ENCODE data around the gene CRTAP. TPM values are rescaled to one million over a fixed set of nuclear protein-coding genes. Genes with fewer than 3 reads are reported as not detected.
"Not testable (repeated sequence)": the region's sequence is repeated elsewhere in the genome, so short reads cannot be mapped to it uniquely, and the experiment has no call there.

The CRTAP gene
- total and polyA plus RNA-seq, 4 donors, result 63.2 to 125 (median 92.7) TPM

GRCh38 chr3:33132019-33132360 is 18.2 kb downstream of the CRTAP start:
- WGBS (ENCODE audit: insufficient coverage), result no CpG with 5 or more reads among the region's 1 CpG
- no peak overlapping the region for H3K4me3 ChIP-seq (ENCODE audit: low read depth, low read length)
- H3K4me1 ChIP-seq (ENCODE audit: control insufficient read depth, insufficient read depth, low read length), result no peaks in the 10 kb centered on the region
- H3K9me3 ChIP-seq (ENCODE audit: control insufficient read depth, insufficient read depth, low read length), result no peaks in the 10 kb centered on the region
- DNase-seq (ENCODE audit: low read depth in 4 of 6, low spot score in 6 of 6), result no peak
- peaks cover 38% of the 10 kb centered on the region for H3K36me3 ChIP-seq (ENCODE audit: control insufficient read depth, insufficient read depth, low read length)
- H3K27ac ChIP-seq (ENCODE audit: low read depth, low read length), result no peak overlapping the region
- no peaks in the 10 kb centered on the region for H3K27me3 ChIP-seq (ENCODE audit: control insufficient read depth, insufficient read depth, low read length)

GRCh38 chr3:33134026-33134625 is 20.3 kb downstream of the CRTAP start:
- Histone ChIP-seq H3K36me3 (ENCODE audit: control insufficient read depth, insufficient read depth, low read length) (peaks cover 35% of the 10 kb centered on the region), H3K27ac (ENCODE audit: low read depth, low read length) (no peak overlapping the region)

GRCh38 chr3:33137691-33138090 is 23.9 kb downstream of the CRTAP start:
- Histone ChIP-seq H3K27ac (ENCODE audit: low read depth, low read length) (no peak overlapping the region), H3K4me1 (ENCODE audit: control insufficient read depth, insufficient read depth, low read length) (no peaks in the 10 kb centered on the region), H3K9me3 (ENCODE audit: control insufficient read depth, insufficient read depth, low read length) (no peaks in the 10 kb centered on the region), H3K27me3 (ENCODE audit: control insufficient read depth, insufficient read depth, low read length) (no peaks in the 10 kb centered on the region), H3K36me3 (ENCODE audit: control insufficient read depth, insufficient read depth, low read length) (peaks cover 21% of the 10 kb centered on the region), H3K4me3 (ENCODE audit: low read depth, low read length) (no peak overlapping the region)
- no CpG with 5 or more reads among the region's 1 CpG for whole genome bisulfite sequencing (ENCODE audit: insufficient coverage)
- DNase-seq (ENCODE audit: low read depth in 4 of 6, low spot score in 6 of 6), result no peak

More at GRCh38 chr3:33134026-33134625, 20.3 kb downstream of the CRTAP start:
- Histone ChIP-seq H3K4me1 (ENCODE audit: control insufficient read depth, insufficient read depth, low read length) (no peaks in the 10 kb centered on the region), H3K27me3 (ENCODE audit: control insufficient read depth, insufficient read depth, low read length) (no peaks in the 10 kb centered on the region), H3K9me3 (ENCODE audit: control insufficient read depth, insufficient read depth, low read length) (no peaks in the 10 kb centered on the region), H3K4me3 (ENCODE audit: low read depth, low read length) (no peak overlapping the region)
- no peak for DNase-seq (ENCODE audit: low read depth in 4 of 6, low spot score in 6 of 6)
- 93% methylated on average over 3 of the region's 4 CpGs for WGBS (ENCODE audit: insufficient coverage)

- H3K36me3 ChIP-seq (ENCODE audit: control insufficient read depth, insufficient read depth, low read length), result peaks cover 17% of the 10 kb centered on the region
- H3K9me3 ChIP-seq (ENCODE audit: control insufficient read depth, insufficient read depth, low read length); H3K27ac ChIP-seq (ENCODE audit: low read depth, low read length); H3K4me3 ChIP-seq (ENCODE audit: low read depth, low read length); DNase-seq (ENCODE audit: low read depth in 4 of 6, low spot score in 6 of 6); H3K4me1 ChIP-seq (ENCODE audit: control insufficient read depth, insufficient read depth, low read length); H3K27me3 ChIP-seq (ENCODE audit: control insufficient read depth, insufficient read depth, low read length): not testable (repeated sequence)
- WGBS (ENCODE audit: insufficient coverage), result 84% methylated on average over 7 of the region's 8 CpGs
Measured at GRCh38 chr3:33139006-33139623, 25.3 kb downstream of the CRTAP start.

- H3K4me1 ChIP-seq (ENCODE audit: control insufficient read depth, insufficient read depth, low read length), result no peaks in the 10 kb centered on the region
- no peak overlapping the region for H3K4me3 ChIP-seq (ENCODE audit: low read depth, low read length)
- H3K9me3 ChIP-seq (ENCODE audit: control insufficient read depth, insufficient read depth, low read length), result no peaks in the 10 kb centered on the region
- no CpG with 5 or more reads among the region's 2 CpGs for WGBS (ENCODE audit: insufficient coverage)
- H3K36me3 ChIP-seq (ENCODE audit: control insufficient read depth, insufficient read depth, low read length), result peaks cover 21% of the 10 kb centered on the region
- no peak for DNase-seq (ENCODE audit: low read depth in 4 of 6, low spot score in 6 of 6)
- no peaks in the 10 kb centered on the region for H3K27me3 ChIP-seq (ENCODE audit: control insufficient read depth, insufficient read depth, low read length)
- no peak overlapping the region for H3K27ac ChIP-seq (ENCODE audit: low read depth, low read length)
Measured at GRCh38 chr3:33139996-33140395, 26.2 kb downstream of the CRTAP start.

- Histone ChIP-seq H3K36me3 (ENCODE audit: control insufficient read depth, insufficient read depth, low read length) (peaks cover 25% of the 10 kb centered on the region), H3K4me1 (ENCODE audit: control insufficient read depth, insufficient read depth, low read length) (no peaks in the 10 kb centered on the region), H3K27me3 (ENCODE audit: control insufficient read depth, insufficient read depth, low read length) (no peaks in the 10 kb centered on the region), H3K27ac (ENCODE audit: low read depth, low read length) (no peak overlapping the region), H3K4me3 (ENCODE audit: low read depth, low read length) (no peak overlapping the region), H3K9me3 (ENCODE audit: control insufficient read depth, insufficient read depth, low read length) (no peaks in the 10 kb centered on the region)
- WGBS (ENCODE audit: insufficient coverage), result 30% methylated on average over 2 of the region's 3 CpGs
- no peak for DNase-seq (ENCODE audit: low read depth in 4 of 6, low spot score in 6 of 6)
Measured at GRCh38 chr3:33141006-33141405, 27.2 kb downstream of the CRTAP start.

GRCh38 chr3:33144433-33144832 is 30.6 kb downstream of the CRTAP start:
- no peak for DNase-seq (ENCODE audit: low read depth in 4 of 6, low spot score in 6 of 6)
- H3K9me3 ChIP-seq (ENCODE audit: control insufficient read depth, insufficient read depth, low read length), result no peaks in the 10 kb centered on the region
- H3K27me3 ChIP-seq (ENCODE audit: control insufficient read depth, insufficient read depth, low read length), result no peaks in the 10 kb centered on the region
- 36% methylated on average over 1 of the region's 1 CpG for WGBS (ENCODE audit: insufficient coverage)
- peaks cover 19% of the 10 kb centered on the region for H3K36me3 ChIP-seq (ENCODE audit: control insufficient read depth, insufficient read depth, low read length)
- H3K4me3 ChIP-seq (ENCODE audit: low read depth, low read length), result no peak overlapping the region
- H3K4me1 ChIP-seq (ENCODE audit: control insufficient read depth, insufficient read depth, low read length), result peaks cover 5% of the 10 kb centered on the region
- H3K27ac ChIP-seq (ENCODE audit: low read depth, low read length), result no peak overlapping the region

GRCh38 chr3:33145221-33145900 is 31.5 kb downstream of the CRTAP start:
- peaks cover 5% of the 10 kb centered on the region for H3K4me1 ChIP-seq (ENCODE audit: control insufficient read depth, insufficient read depth, low read length)
- DNase-seq (ENCODE audit: low read depth in 4 of 6, low spot score in 6 of 6), result no peak
- H3K4me3 ChIP-seq (ENCODE audit: low read depth, low read length), result no peak overlapping the region
- 86% methylated on average over 9 of the region's 16 CpGs for WGBS (ENCODE audit: insufficient coverage)
- H3K36me3 ChIP-seq (ENCODE audit: control insufficient read depth, insufficient read depth, low read length), result peaks cover 19% of the 10 kb centered on the region
- H3K9me3 ChIP-seq (ENCODE audit: control insufficient read depth, insufficient read depth, low read length), result no peaks in the 10 kb centered on the region
- no peak overlapping the region for H3K27ac ChIP-seq (ENCODE audit: low read depth, low read length)
- no peaks in the 10 kb centered on the region for H3K27me3 ChIP-seq (ENCODE audit: control insufficient read depth, insufficient read depth, low read length)

- H3K4me3 ChIP-seq (ENCODE audit: low read depth, low read length), result no peak overlapping the region
- H3K27me3 ChIP-seq (ENCODE audit: control insufficient read depth, insufficient read depth, low read length), result no peaks in the 10 kb centered on the region
- peaks cover 5% of the 10 kb centered on the region for H3K4me1 ChIP-seq (ENCODE audit: control insufficient read depth, insufficient read depth, low read length)
- H3K9me3 ChIP-seq (ENCODE audit: control insufficient read depth, insufficient read depth, low read length), result no peaks in the 10 kb centered on the region
- no peak for DNase-seq (ENCODE audit: low read depth in 4 of 6, low spot score in 6 of 6)
- H3K27ac ChIP-seq (ENCODE audit: low read depth, low read length), result no peak overlapping the region
- H3K36me3 ChIP-seq (ENCODE audit: control insufficient read depth, insufficient read depth, low read length), result peaks cover 19% of the 10 kb centered on the region
- 78% methylated on average over 5 of the region's 9 CpGs for WGBS (ENCODE audit: insufficient coverage)
Measured at GRCh38 chr3:33145901-33146580, 32.2 kb downstream of the CRTAP start.
